HepG2 (cell line): Measurements from ENCODE around the gene NSMCE1. TPM values are rescaled to one million over a fixed set of nuclear protein-coding genes. Genes with fewer than 3 reads are reported as not detected.
A peak's percentile ranks its signal among the peaks of the same experiment; 100 is the strongest.

Experiments used
- AKAP8 ChIP-seq: sonication (generic); formaldehyde crosslinking; IDR thresholded peaks from 2 replicates; pipeline ENCODE4 v1.5.1; 2020; ENCODE audit warnings: mild to moderate bottlenecking, missing genetic modification reagents
- BCLAF1 ChIP-seq: fragments of 450-650 bp; IDR thresholded peaks from 2 replicates; pipeline ENCODE4 v1.6.1; 2017; ENCODE audit warnings: mild to moderate bottlenecking
- CEBPB ChIP-seq: IDR thresholded peaks from 2 replicates; pipeline ENCODE4 v1.6.1; 2011; ENCODE audit warnings: low read depth, low read length, improper control_type of control experiment, borderline replicate concordance
- KLF6 ChIP-seq: IDR thresholded peaks from 2 replicates; pipeline ENCODE4 v1.8.0; 2016; ENCODE audit warnings: missing biosample characterization, missing genetic modification reagents
- LCORL ChIP-seq, 2 experiments: fragments of 450-650 bp in 1 of 2; sonication (generic) in 1 of 2; formaldehyde crosslinking in 1 of 2; IDR thresholded peaks; 2 replicates each; pipeline versions ENCODE4 v1.5.0 to v1.6.1; 2017 to 2020; ENCODE audit warnings: antibody characterized with exemption in 1 of 2, missing genetic modification reagents in 1 of 2
- SMYD3 ChIP-seq: sonication (generic); formaldehyde crosslinking; IDR thresholded peaks from 2 replicates; pipeline ENCODE4 v1.8.1; 2023; ENCODE audit warnings: mild to moderate bottlenecking, missing genetic modification reagents
- SP1 ChIP-seq, 2 experiments: fragments of 450-650 bp in 1 of 2; sonication (generic) in 1 of 2; formaldehyde crosslinking in 1 of 2; IDR thresholded peaks; 2 replicates each; pipeline versions ENCODE4 v1.4.0 to v1.6.1; 2016 to 2020; ENCODE audit warnings: missing genetic modification reagents in 1 of 2
- TERF1 ChIP-seq: sonication (generic); formaldehyde crosslinking; IDR thresholded peaks from 2 replicates; pipeline ENCODE4 v1.8.0; 2022; ENCODE audit warnings: mild to moderate bottlenecking, missing genetic modification reagents, moderate library complexity
- UBTF ChIP-seq: sonication (generic); formaldehyde crosslinking; IDR thresholded peaks from 2 replicates; pipeline ENCODE4 v1.4.0; 2020; ENCODE audit warnings: mild to moderate bottlenecking, missing genetic modification reagents
- ZFP37 ChIP-seq: sonication (generic); formaldehyde crosslinking; IDR thresholded peaks from 2 replicates; pipeline ENCODE4 v1.4.0; 2020; ENCODE audit warnings: missing genetic modification reagents, borderline replicate concordance
- ZFX ChIP-seq: sonication (generic); formaldehyde crosslinking; IDR thresholded peaks from 2 replicates; pipeline ENCODE4 v1.4.0; 2020; ENCODE audit warnings: mild to moderate bottlenecking, low read depth, missing genetic modification reagents, moderate library complexity
- ZNF441 ChIP-seq: sonication (generic); formaldehyde crosslinking; IDR thresholded peaks from 2 replicates; pipeline ENCODE4 v1.7.0; 2021; ENCODE audit warnings: missing genetic modification reagents, borderline replicate concordance
- ZNF572 ChIP-seq: sonication (generic); formaldehyde crosslinking; IDR thresholded peaks from 2 replicates; pipeline ENCODE4 v1.5.1; 2020; ENCODE audit warnings: mild to moderate bottlenecking, missing genetic modification reagents
- ZNF580 ChIP-seq: IDR thresholded peaks from 2 replicates; pipeline ENCODE4 v1.6.1; 2016; ENCODE audit warnings: low read depth, borderline replicate concordance
- ZNF598 ChIP-seq: sonication (generic); formaldehyde crosslinking; IDR thresholded peaks from 2 replicates; pipeline ENCODE4 v1.5.1; 2020; ENCODE audit warnings: mild to moderate bottlenecking, missing genetic modification reagents, borderline replicate concordance
- ZNF614 ChIP-seq: IDR thresholded peaks from 2 replicates; pipeline ENCODE4 v1.6.1; 2018; ENCODE audit warnings: missing biosample characterization, missing genetic modification reagents, inconsistent platforms, borderline replicate concordance
- ZNF704 ChIP-seq: sonication (generic); formaldehyde crosslinking; IDR thresholded peaks from 2 replicates; pipeline ENCODE4 v1.8.1; 2023; ENCODE audit warnings: mild to moderate bottlenecking, inconsistent platforms, moderate library complexity, missing genetic modification reagents, borderline replicate concordance
- ZNF879 ChIP-seq: sonication (generic); formaldehyde crosslinking; IDR thresholded peaks from 2 replicates; pipeline ENCODE4 v1.8.1; 2023; ENCODE audit warnings: missing genetic modification reagents
- ZSCAN12 ChIP-seq: sonication (generic); formaldehyde crosslinking; IDR thresholded peaks from 2 replicates; pipeline ENCODE4 v1.9.0; 2021; ENCODE audit warnings: mild to moderate bottlenecking, missing genetic modification reagents
- polyA plus RNA-seq, 8 experiments: library from polyadenylated mRNA; depleted of rRNA in 3 of 8; stranded (reverse) in 7 of 8; unstranded in 1 of 8; fragments of >200 nt; fragmentation: Illumina TruSeq in 4 of 8; extraction: Trizol in 4 of 8; gene quantifications; 2 replicates each; pipeline versions ENCODE4 v1.2.1 to v1.2.3, GENCODE V29; 2011 to 2016; ENCODE audit warnings: low read depth in 4 of 8, missing spikeins in 1 of 8, mixed read lengths in 1 of 8; ENCODE audit not compliant: insufficient read depth in 1 of 8
- total RNA-seq, 5 experiments: library from RNA; depleted of rRNA; stranded (reverse); fragments of >200 nt; fragmentation: Illumina TruSeq; extraction: Trizol; gene quantifications; 2 replicates each; pipeline ENCODE4 v1.2.3, GENCODE V29; 2016; ENCODE audit warnings: low read depth in 1 of 5

NSMCE1 gene
- total and polyA plus RNA-seq, 2 of the 13 experiments (the other 11 are each of a cell fraction or from before 2014, with no cell fraction given) = 42.7 to 52.9 TPM

GRCh38 chr16:27268376-27269299 is at the start of gene NSMCE1 (continued):
- no peak for TF ChIP-seq LCORL (IDR thresholded peaks at IDR 0.05)
- peak; percentile 85 for TF ChIP-seq LCORL (CRISPR knock-in tag; IDR thresholded peaks at IDR 0.05)
- TF ChIP-seq BCLAF1 = no peak
- 0 out of 2 replicates have a peak, but pooled peaks have one; percentile 32 for TF ChIP-seq ZNF441 (CRISPR knock-in tag)
- TF ChIP-seq ZNF580 = 0 out of 2 replicates have a peak, but pooled peaks have one; percentile 20
- peak; percentile 55; the same call in 1 of the 2 replicates for TF ChIP-seq ZSCAN12 (CRISPR knock-in tag)
- TF ChIP-seq ZNF879 (CRISPR knock-in tag) = no peak
- TF ChIP-seq ZNF572 (CRISPR knock-in tag) = peak; percentile 76; the same call in 1 of the 2 replicates
- TF ChIP-seq AKAP8 = no peak; the same call in none of the 2 replicates
- TF ChIP-seq SP1 (IDR thresholded peaks at IDR 0.05) = no peak
- no peak; the same call in 1 of the 2 replicates for TF ChIP-seq SP1 (CRISPR knock-in tag; IDR thresholded peaks at IDR 0.05)
- TF ChIP-seq ZFP37 = 0 out of 2 replicates have a peak, but pooled peaks have one; percentile 49
- no peak for TF ChIP-seq KLF6 (CRISPR knock-in tag)
- peak; percentile 81; the same call in 1 of the 2 replicates for TF ChIP-seq CEBPB
- TF ChIP-seq TERF1 (CRISPR knock-in tag) = 0 out of 2 replicates have a peak, but pooled peaks have one; percentile 45
- 0 out of 2 replicates have a peak, but pooled peaks have one; percentile 61 for TF ChIP-seq ZNF704 (CRISPR knock-in tag)
- TF ChIP-seq ZNF598 = peak; percentile 54; the same call in 1 of the 2 replicates
- TF ChIP-seq UBTF (CRISPR knock-in tag) = peak; percentile 61
- no peak for TF ChIP-seq SMYD3
- TF ChIP-seq ZFX = peak; percentile 98
- no peak; the same call in 1 of the 2 replicates for TF ChIP-seq ZNF614 (CRISPR knock-in tag)
